GM21447 (cell line): ENCODE data around the gene STAC2.

Experiments
- ATAC-seq: cut with Tn5 transposase; IDR thresholded peaks from one replicate; pipeline ENCODE4 v1.9.1; 2021; ENCODE audit not compliant: unreplicated experiment

STAC2 gene

DNA sequence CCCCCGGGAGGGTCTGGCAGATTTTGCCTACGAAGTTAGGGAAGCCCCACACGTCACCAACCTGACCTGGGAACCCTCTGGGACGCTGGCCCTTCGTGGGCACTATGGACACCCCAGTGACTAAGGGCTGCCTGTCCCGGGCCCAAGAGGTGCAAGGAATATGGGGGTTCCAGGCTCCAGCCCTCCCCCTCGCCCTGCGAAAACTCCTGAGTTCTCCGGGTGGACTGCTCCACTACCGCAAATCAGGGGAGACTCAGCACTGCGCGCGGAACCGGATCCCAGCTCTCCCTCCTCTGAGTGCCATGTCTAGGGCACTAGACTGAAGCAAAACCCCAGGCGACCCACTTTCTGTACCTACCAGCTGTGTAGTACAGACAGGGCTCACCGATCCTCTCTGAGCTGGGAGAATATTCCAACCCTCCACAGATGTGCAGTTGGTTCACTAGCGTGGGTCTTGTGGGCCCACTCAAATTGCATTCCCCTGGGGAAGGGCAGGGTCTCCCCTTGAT, 59.9 kb downstream of the STAC2 start, which contains the start of gene ARL5C:
Gene ARL5C (minus strand): TSS at position 321 of the 509 bp plus-strand sequence. CDS start 401 bp downstream, outside the sequence.
- no peak for ATAC-seq

DNA sequence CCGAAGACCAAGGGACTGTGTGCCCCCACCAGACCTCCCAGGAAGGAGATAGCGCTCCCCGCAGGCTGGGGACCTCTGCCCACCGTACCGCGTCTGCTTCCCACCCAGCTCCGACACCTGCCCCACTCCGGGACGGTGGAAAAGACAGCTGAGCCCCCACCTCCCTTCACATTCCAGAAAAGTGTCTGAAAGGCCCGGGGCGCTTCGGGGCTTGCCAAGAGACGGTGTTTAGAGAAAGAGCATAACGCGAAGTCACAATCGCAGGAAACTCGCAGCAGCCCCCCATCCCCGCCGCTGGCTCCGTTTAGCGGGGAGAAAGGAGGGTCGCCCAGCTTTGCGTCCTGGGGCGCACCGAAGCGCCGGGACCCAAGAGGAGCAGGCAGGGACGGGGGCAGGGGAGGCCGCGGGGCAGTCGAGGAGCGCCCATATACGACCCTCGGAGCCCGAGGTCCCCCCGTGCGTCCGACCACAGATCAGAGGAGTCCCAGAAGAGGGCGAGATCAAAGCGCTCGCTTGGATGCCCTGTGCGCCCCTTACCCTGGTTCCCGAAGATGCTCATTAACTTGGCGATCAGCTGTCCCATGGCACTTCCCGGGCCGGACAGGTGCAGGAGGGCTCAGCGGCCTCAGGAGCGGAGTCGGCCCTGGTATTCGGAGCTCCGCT, 60.4 kb downstream of the STAC2 start:
- no peak for ATAC-seq

DNA sequence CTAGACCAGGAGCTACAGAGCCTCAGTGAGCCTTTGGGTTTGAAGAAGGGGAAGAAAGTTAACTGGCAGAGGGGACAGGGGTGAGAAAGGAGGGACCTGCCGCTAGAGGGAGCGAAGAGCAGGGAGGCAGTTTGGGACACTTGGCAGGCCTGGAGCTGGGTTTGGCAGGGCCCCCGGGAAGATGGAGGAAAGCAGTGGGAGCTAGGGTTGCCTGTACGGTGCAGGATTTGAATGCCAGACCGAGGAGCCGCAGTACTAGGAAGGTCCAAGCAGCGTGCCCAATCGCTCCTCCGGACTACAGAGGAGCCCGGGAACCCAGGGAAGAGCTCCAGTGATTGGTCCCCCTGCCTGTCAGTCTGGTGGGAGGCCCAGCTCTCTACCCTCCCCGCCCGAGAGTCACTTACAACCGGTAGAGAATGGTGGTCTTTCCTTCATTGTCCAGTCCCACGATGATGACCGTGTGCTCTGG, 61.0 kb downstream of the STAC2 start:
- ATAC-seq = peak; percentile 75

DNA sequence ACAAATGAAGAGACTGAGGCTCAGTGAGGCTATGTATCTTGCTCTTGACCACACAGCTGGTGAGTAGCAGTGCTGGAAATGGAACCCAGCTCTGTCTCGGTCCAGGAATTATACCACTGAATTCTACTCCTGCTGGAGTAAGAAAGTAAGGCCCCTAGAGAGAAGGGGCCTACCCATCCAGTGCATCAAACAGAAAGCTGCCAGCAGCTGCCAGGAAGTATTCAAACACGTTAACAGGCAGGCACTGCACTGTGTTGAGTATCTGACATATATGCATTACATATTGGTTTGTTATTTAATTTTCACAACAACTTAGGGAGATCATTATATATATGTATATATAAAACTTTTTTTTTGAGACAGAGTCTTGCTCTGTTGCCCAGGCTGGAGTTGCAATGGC, 63.8 kb downstream of the STAC2 start:
- ATAC-seq = no peak
